Measurements from ENCODE around the gene DDX5.

DDX5 gene

DNA sequence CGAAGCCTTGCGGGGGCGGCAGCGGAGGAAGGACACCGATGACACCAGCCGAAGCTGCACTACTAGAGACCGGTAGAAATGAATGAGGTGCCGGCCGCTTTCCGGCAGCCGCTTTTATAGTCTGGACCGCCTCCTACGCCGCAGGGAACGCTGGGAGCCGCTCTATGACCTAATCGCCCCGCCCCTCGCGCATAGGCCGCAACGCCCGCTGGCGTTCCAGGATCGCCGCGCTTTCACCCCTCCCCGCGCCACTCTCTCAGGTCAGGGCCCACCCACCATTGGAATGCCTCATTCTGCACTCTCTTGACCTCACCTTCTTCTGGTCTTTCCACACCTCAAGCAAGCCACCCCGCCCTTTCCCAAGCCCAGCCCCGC, at the start of gene DDX5:
Gene DDX5, minus strand, starts transcription at position 89 of the 375 bp plus-strand sequence. CDS start 170 bp downstream, outside the sequence.
- DNase-seq, result peak; percentile 99

GRCh38 chr17:64555281-64555680, 49.2 kb upstream of the DDX5 start:
- no peak for DNase-seq

- no peak for DNase-seq
Observed at GRCh38 chr17:64554028-64554637, 48.0 kb upstream of the DDX5 start.

- no peak for DNase-seq
Observed at GRCh38 chr17:64551461-64551860, 45.4 kb upstream of the DDX5 start.

GRCh38 chr17:64547319-64547718, 41.2 kb upstream of the DDX5 start:
- no peak for DNase-seq

GRCh38 chr17:64546716-64547115, 40.6 kb upstream of the DDX5 start:
- no peak for DNase-seq

GRCh38 chr17:64544742-64545141, 38.7 kb upstream of the DDX5 start:
- no peak for DNase-seq

- DNase-seq, result no peak
Observed at GRCh38 chr17:64540118-64540776, 34.2 kb upstream of the DDX5 start.

DNA sequence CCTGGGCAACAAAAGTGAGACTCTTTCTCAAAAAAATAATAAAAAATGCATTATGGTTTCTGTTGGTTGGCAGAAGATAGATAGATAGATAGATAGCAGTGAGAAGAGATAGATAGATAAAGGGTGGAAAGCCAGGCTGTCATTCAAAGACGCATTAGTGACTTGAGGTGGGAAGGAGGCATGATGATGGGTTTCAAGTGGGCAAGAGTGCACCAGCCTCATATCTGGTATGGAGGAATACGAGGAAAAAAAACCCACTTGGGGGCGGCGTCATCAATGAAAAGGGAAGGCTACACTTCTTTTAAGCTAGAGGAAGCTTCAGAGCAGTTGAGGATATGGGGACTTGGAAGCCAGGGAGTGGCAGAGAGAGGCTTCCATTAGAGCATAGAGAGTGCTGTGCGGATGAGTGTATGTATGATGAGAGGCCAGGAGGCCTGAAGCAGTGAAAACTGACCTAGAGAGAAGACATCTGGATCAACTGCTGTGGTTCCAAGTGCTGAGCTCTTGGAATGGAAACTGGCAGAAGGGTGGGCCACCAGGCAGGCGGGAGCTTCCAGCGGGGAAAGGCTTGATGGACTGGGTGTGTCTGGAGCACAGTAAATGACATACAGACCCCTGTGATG, 32.5 kb upstream of the DDX5 start:
- no peak for DNase-seq

- DNase-seq, result no peak
Observed at GRCh38 chr17:64537488-64537887, 31.4 kb upstream of the DDX5 start.

- no peak for DNase-seq
Observed at GRCh38 chr17:64536913-64537312, 30.8 kb upstream of the DDX5 start.

GRCh38 chr17:64535357-64535756, 29.3 kb upstream of the DDX5 start:
- DNase-seq, result no peak

GRCh38 chr17:64534187-64534586, 28.1 kb upstream of the DDX5 start:
- DNase-seq, result no peak

GRCh38 chr17:64533784-64534183, 27.7 kb upstream of the DDX5 start:
- DNase-seq, result no peak

GRCh38 chr17:64532409-64532808, 26.3 kb upstream of the DDX5 start:
- no peak for DNase-seq

GRCh38 chr17:64531955-64532371, 25.9 kb upstream of the DDX5 start:
- DNase-seq, result no peak

GRCh38 chr17:64529221-64529620, 23.1 kb upstream of the DDX5 start:
- DNase-seq, result no peak

DNA sequence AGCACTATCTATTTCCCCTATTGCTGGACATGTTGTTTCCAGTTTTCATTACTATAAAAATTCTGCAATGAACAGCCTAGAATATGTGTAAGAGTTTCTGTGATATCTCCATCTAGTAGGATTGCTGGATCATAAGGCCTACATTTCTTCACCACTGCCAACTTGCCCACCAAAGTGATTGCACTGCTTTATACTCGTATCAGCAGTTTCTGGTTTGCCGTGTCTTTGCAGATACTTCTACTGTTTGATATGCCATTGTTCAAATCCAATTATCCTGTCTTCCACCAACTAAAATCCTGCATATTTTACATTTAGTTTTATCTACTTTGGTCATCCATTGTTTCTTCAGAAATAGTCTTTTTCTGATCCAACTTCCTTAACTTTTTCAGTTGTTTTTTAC, 21.8 kb upstream of the DDX5 start:
- DNase-seq, result no peak

DNA sequence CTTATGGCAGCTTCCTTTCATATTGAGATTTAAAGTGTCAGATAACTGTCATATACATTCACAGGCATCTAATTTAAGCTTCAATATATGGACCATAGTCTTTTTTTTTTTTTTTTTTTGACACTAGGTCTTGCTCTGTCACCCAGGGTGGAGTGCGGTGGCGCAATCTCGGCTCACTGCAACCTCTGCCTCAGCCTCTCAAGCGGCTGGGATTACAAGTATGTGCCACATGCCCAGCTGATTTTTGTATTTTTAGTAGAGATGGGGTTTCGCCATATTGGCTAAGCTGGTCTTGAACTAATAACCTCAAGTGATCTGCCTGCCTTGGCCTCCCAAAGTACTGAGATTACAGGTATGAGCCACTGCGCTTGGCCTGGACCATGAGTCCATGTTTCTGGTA, 14.3 kb upstream of the DDX5 start:
- DNase-seq, result no peak

DNA sequence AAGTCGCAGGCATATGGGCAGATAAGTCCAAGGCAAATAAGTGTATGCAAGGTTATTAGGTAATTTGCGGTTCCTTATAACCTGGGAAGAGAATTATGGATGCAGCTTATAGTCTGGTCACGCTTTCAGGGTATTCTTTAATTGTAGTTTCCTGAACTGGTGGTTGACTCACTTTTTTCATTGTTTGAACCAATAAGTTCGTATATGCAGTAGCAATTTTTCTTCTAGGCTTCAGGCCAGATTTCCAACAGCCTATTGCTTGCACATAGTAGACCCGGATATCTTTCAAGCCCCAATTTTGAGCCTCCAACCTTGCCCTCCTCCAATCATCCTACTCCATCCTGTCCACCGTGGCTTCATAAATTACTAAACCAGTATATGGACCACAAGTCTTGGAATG, 13.5 kb upstream of the DDX5 start:
- DNase-seq, result no peak

GRCh38 chr17:64515829-64516228, 9.7 kb upstream of the DDX5 start:
- DNase-seq, result no peak

GRCh38 chr17:64515419-64515818, 9.3 kb upstream of the DDX5 start:
- no peak for DNase-seq

DNA sequence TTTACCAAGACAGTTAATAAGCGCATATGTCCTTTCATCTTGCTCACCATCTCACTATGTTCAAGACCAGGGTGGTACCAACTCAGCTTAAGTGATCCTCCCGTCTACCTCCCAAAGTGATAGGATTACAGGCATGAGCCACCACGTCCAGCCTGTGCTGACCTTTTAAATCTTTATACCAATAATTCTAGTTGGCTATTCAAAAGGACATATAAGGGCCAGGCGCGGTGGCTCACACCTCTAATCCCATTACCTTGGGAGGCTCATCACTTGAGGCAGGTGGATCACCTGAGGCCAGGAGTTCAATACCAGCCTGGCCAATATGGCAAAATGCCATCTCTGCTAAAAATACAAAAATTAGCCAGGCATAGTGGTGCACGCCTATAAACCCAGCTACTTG, 3.1 kb upstream of the DDX5 start:
- no peak for DNase-seq

GRCh38 chr17:64508683-64509082, 2.6 kb upstream of the DDX5 start:
- no peak for DNase-seq

DNA sequence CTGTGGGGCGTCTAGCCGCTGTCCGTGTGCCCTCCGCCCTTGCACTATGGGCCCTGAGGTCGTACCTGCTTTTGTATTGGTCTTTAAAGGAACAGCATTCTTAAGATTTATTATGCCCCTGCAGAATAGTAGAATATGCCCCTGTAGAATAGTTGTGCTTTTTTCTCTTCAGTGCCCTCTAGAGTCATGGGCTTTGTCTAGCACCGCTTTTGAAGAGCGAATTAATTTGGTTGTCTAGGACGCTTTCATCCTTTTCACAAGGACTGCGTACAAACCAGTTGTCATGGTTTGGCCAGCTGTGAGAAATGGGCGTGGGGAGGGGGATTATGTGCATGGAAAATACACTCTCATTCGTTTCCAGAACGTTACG, 1.3 kb upstream of the DDX5 start:
- DNase-seq, result no peak
